ENCODE measurements around the gene YIF1B. TPM values are rescaled to one million over a fixed set of nuclear protein-coding genes. Genes with fewer than 3 reads are reported as not detected.

The YIF1B gene
- total and polyA plus RNA-seq, 2 donors (not counting 3 experiments of a cell fraction or from before 2014, with no cell fraction given): 85.8 to 249 TPM

DNA sequence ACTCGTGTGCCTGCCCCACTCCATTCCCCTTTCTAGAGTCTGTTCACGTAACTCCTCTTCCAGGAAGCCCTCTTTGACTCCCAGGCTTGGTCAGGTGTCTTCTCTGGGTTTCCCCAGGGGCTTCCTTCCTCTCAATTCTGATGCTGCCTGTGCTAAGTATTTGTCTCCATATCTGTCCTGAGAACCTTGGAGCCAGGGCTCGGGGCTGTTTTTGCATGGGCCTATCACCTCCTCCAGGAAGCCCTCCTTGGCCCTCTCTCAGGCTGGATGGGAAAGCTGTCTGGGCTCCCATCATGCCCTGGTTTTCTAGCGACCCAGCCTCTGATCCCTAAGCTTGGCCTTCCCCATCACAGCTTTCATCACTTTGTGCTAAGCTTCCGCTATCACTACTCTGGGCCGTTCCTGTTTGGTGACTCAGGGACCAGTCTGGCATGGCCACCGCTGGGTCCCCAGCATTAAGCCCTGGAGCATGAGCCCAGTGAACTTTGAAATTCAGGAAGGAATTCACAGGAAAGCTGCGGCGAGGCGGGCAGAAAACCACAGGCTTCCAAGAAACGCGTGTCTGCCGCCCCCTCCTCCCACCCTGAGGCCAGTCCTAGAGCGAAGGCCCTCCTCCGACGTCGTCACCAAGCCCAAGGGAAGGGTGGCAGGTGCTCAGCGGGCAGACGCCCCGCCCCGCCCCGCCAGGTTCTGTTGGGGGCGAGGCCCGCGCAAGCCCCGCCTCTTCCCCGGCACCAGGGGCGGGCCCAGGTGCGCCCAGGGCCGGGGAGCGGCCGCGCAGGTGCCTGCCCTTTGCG lies 51.9 kb downstream of the YIF1B start:
- TF ChIP-seq FOS (IDR thresholded peaks at IDR 0.05; ENCODE audit: borderline replicate concordance, insufficient read depth, low read length) (no peak), MAX (IDR thresholded peaks at IDR 0.05; ENCODE audit: insufficient read depth, insufficient read length) (no peak), MYC (IDR thresholded peaks at IDR 0.05; ENCODE audit: low read depth, low read length) (no peak), POLR2AphosphoS5 (IDR thresholded peaks at IDR 0.05; ENCODE audit: insufficient read depth, low read depth, low read length) (no peak), CTCF (IDR thresholded peaks at IDR 0.05; ENCODE audit: extremely low read depth in 1 of 2, insufficient read depth in 1 of 2, low read depth in 1 of 2, low read length in 2 of 2) (no peak), JUN (IDR thresholded peaks at IDR 0.05; ENCODE audit: borderline replicate concordance, insufficient read depth, insufficient read length, low read depth) (no peak), POLR2A (IDR thresholded peaks at IDR 0.05; ENCODE audit: low read depth, low read length) (no peak), GATA2 (IDR thresholded peaks at IDR 0.05; ENCODE audit: insufficient read depth, insufficient read length, low read depth, low read length) (no peak), EZH2 (IDR thresholded peaks at IDR 0.05; ENCODE audit: borderline replicate concordance, low read depth, low read length, severe bottlenecking) (no peak)
- H3K9me1 ChIP-seq (replicated peaks; ENCODE audit: control insufficient read depth, extremely low read depth, insufficient read depth, low read length): no peaks in the 10 kb centered on the region
- dilution Hi-C loops (cut with MboI; ENCODE audit: extremely low pct_ligation_motif_present, low sequenced_read_pairs) (no loop called here), intact Hi-C loops (cut with micrococcal nuclease) (loop anchor here (2.0 kb wide), 1 partner anchor 53 kb away; no protein-coding TSS in a partner anchor)
- no peaks in the 10 kb centered on the region for H3K27me3 ChIP-seq (ENCODE audit: control insufficient read depth in 2 of 2, insufficient read depth in 2 of 2, low read length in 2 of 2)
- H3K79me2 ChIP-seq (ENCODE audit: control insufficient read depth, insufficient read depth, low read length): no peaks in the 10 kb centered on the region
- H4K20me1 ChIP-seq (replicated peaks; ENCODE audit: control insufficient read depth, extremely low read depth, insufficient read depth, low read length): no peaks in the 10 kb centered on the region
- H3K9me3 ChIP-seq (replicated peaks; ENCODE audit: control insufficient read depth, insufficient read depth, low read length): no peaks in the 10 kb centered on the region
- ChIA-PET POLR2A (no interaction called here), CTCF (interaction anchor here (0.7 to 1.2 kb wide), 3 partner anchors 13 to 55 kb away, joined by 3 read pairs; no protein-coding TSS in a partner anchor)
- BruUV-seq (replicated peaks): no TSS peak
- peak overlapping the region; percentile 39 for H2AFZ ChIP-seq (ENCODE audit: low read depth, low read length)
- FAIRE-seq: peak; percentile 61
- no peak for DNase-seq (ENCODE audit: low read depth, low spot score)
- H3K27ac ChIP-seq (ENCODE audit: insufficient read depth, low read depth, low read length): no peak overlapping the region
- H3K4me2 ChIP-seq (ENCODE audit: insufficient read depth, low read length): peak overlapping the region; percentile 72
- H3K36me3 ChIP-seq (ENCODE audit: control insufficient read depth in 2 of 2, extremely low read depth in 1 of 2, insufficient read depth in 2 of 2, low read length in 2 of 2): no peaks in the 10 kb centered on the region
- H3K4me3 ChIP-seq (replicated peaks in 1 of 3; ENCODE audit: insufficient read depth in 1 of 3, low read depth in 1 of 3, low read length in 3 of 3): peak overlapping the region; percentile 14 to 47 (median 34)
- H3K4me1 ChIP-seq (ENCODE audit: control insufficient read depth, extremely low read depth, insufficient read depth, low read length): peaks cover 20% of the 10 kb centered on the region
- H3K9ac ChIP-seq (replicated peaks; ENCODE audit: extremely low read depth, insufficient read depth, low read length): peak overlapping the region; percentile 29
